Neural cell (in vitro differentiated cells): ENCODE results near the gene GRM1. TPM values are rescaled to one million over a fixed set of nuclear protein-coding genes. Genes with fewer than 3 reads are reported as not detected.

Experiments
- H2AFZ ChIP-seq: fragments of 200-600, 300-800 bp; sonication (generic), shearing (Covaris generic); 2 replicates; pipeline ENCODE4 v1.6.0; 2014; ENCODE audit warnings: low read depth, mild to moderate bottlenecking, antibody characterized with exemption, low read length, moderate library complexity
- H3F3A ChIP-seq: fragments of 200-600 bp; shearing (Covaris generic); 2 replicates; pipeline ENCODE4 v1.6.1; 2016; ENCODE audit warnings: mild to moderate bottlenecking, moderate library complexity, mixed read lengths, antibody characterized with exemption, low read length; ENCODE audit not compliant: insufficient read depth, poor library complexity, severe bottlenecking
- H3K27ac ChIP-seq: fragments of 200-600, 300-800 bp; sonication (generic), shearing (Covaris generic); 2 replicates; pipeline ENCODE4 v1.5.1; 2014; ENCODE audit warnings: mild to moderate bottlenecking, low read length, moderate library complexity
- H3K27me3 ChIP-seq: fragments of 300-800, 200-600 bp; sonication (generic), shearing (Covaris generic); 2 replicates; pipeline ENCODE4 v1.6.0; 2014; ENCODE audit warnings: mild to moderate bottlenecking, low read depth, low read length, moderate library complexity; ENCODE audit not compliant: insufficient read depth
- H3K36me3 ChIP-seq: fragments of 300-800, 200-600 bp; sonication (generic), shearing (Covaris generic); 2 replicates; pipeline ENCODE4 v1.5.1; 2014; ENCODE audit warnings: mild to moderate bottlenecking, antibody characterized with exemption, low read length, moderate library complexity; ENCODE audit not compliant: insufficient read depth
- H3K4me2 ChIP-seq: fragments of 300-800, 200-600 bp; sonication (generic), shearing (Covaris generic); 2 replicates; pipeline ENCODE4 v1.6.0; 2014; ENCODE audit warnings: mild to moderate bottlenecking, low read length
- H3K4me3 ChIP-seq: fragments of 300-800, 200-600 bp; sonication (generic), shearing (Covaris generic); 2 replicates; pipeline ENCODE4 v1.5.1; 2014; ENCODE audit warnings: mild to moderate bottlenecking, low read length, moderate library complexity
- H3K79me2 ChIP-seq: fragments of 200-600 bp; shearing (Covaris generic); replicated peaks from 2 replicates; pipeline ENCODE4 v1.6.0; 2014; ENCODE audit warnings: mild to moderate bottlenecking, low read length, moderate library complexity; ENCODE audit not compliant: insufficient read depth
- H3K9ac ChIP-seq: fragments of 300-800, 200-600 bp; sonication (generic), shearing (Covaris generic); 2 replicates; pipeline ENCODE4 v1.6.1; 2016; ENCODE audit warnings: mild to moderate bottlenecking, low read length, mixed read lengths
- H3K9me2 ChIP-seq: fragments of 200-600 bp; shearing (Covaris generic); 2 replicates; pipeline ENCODE4 v1.6.1; 2016; ENCODE audit warnings: mild to moderate bottlenecking, low read length, mixed read lengths; ENCODE audit not compliant: insufficient read depth
- H3K9me3 ChIP-seq: fragments of 200-600, 300-800 bp; sonication (generic), shearing (Covaris generic); 2 replicates; pipeline ENCODE4 v1.6.1; 2016; ENCODE audit warnings: mild to moderate bottlenecking, mixed run types, low read length, moderate library complexity, mixed read lengths
- H4K20me1 ChIP-seq: fragments of 200-600 bp; shearing (Covaris generic); 2 replicates; pipeline ENCODE4 v1.6.1; 2016; ENCODE audit warnings: mild to moderate bottlenecking, mixed run types; ENCODE audit not compliant: insufficient read depth
- CTCF ChIP-seq: fragments of 450-650 bp; IDR thresholded peaks from 2 replicates; pipeline ENCODE4 v1.5.1; 2014; ENCODE audit warnings: antibody characterized with exemption, mild to moderate bottlenecking, moderate library complexity; ENCODE audit not compliant: poor library complexity, severe bottlenecking
- EP300 ChIP-seq: fragments of 450-650 bp; conservative IDR thresholded peaks from 2 replicates; pipeline ENCODE4 v1.6.1; 2014; ENCODE audit warnings: antibody characterized with exemption, mild to moderate bottlenecking, moderate library complexity; ENCODE audit not compliant: poor library complexity, severe bottlenecking
- EZH2 ChIP-seq: fragments of 200-600, 300-800 bp; shearing (Covaris generic), sonication (generic); IDR thresholded peaks from 2 replicates; pipeline ENCODE4 v1.6.1; 2014; ENCODE audit warnings: antibody characterized with exemption, low read length, borderline replicate concordance, mild to moderate bottlenecking; ENCODE audit not compliant: insufficient read depth, poor library complexity, severe bottlenecking
- MXI1 ChIP-seq: fragments of 450-650 bp; conservative IDR thresholded peaks from 2 replicates; pipeline ENCODE4 v1.6.1; 2014; ENCODE audit warnings: antibody characterized with exemption, mild to moderate bottlenecking; ENCODE audit not compliant: poor library complexity, severe bottlenecking
- RAD21 ChIP-seq: fragments of 450-650 bp; conservative IDR thresholded peaks from 2 replicates; pipeline ENCODE4 v1.6.1; 2014; ENCODE audit warnings: antibody characterized with exemption, mild to moderate bottlenecking, moderate library complexity
- SMC3 ChIP-seq: fragments of 450-650 bp; conservative IDR thresholded peaks from 2 replicates; pipeline ENCODE4 v1.6.1; 2014; ENCODE audit warnings: antibody characterized with exemption, mild to moderate bottlenecking, moderate library complexity; ENCODE audit not compliant: poor library complexity
- TAF1 ChIP-seq: IDR thresholded peaks from 2 replicates; pipeline ENCODE4 v1.6.1; 2012; ENCODE audit warnings: low read depth
- polyA plus RNA-seq: library from polyadenylated mRNA; depleted of rRNA; stranded (reverse); fragments of >200 nt; gene quantifications from 2 replicates; pipeline ENCODE4 v1.2.3, GENCODE V29; 2014
- TF ChIP-seq, protein P1 (sequence below): IDR thresholded peaks from 2 replicates; pipeline ENCODE4 v1.6.1; 2012; ENCODE audit warnings: borderline replicate concordance

Gene GRM1
- polyA plus RNA-seq, 1 donor from 2014 or later = 2.9 TPM

DNA sequence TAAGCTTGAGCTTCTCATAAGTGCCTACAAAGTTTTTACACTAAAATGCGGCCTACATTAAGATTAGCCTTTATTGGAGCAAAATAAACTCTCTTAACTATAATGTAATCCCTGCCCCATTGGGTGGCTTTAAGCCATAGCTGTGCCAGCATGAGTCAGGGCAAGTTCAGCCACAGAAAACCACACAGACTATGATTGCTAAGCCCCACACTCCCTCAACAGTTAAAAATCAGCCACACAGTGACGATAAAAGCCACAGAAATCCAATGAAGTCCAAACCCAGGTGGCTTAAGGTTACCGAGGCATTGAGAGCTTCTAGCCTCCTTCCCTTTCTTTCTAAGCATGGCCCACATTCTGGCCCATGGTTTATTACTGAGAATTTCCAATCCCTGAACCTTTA lies 61.6 kb downstream of the GRM1 start:
- Histone ChIP-seq H2AFZ (no peak overlapping the region), H3K36me3 (no peaks in the 10 kb centered on the region), H3K27me3 (no peaks in the 10 kb centered on the region), H3F3A (no peaks in the 10 kb centered on the region), H3K9me3 (no peaks in the 10 kb centered on the region), H3K27ac (no peak overlapping the region), H3K4me2 (no peak overlapping the region), H3K79me2 (no peaks in the 10 kb centered on the region), H3K9ac (no peak overlapping the region), H3K9me2 (no peaks in the 10 kb centered on the region), H3K4me3 (no peak overlapping the region), H4K20me1 (no peaks in the 10 kb centered on the region)
- TF ChIP-seq SMC3 (no peak), TAF1 (no peak), RAD21 (no peak), MXI1 (no peak), EZH2 (no peak), CTCF (no peak), EP300 (no peak)
- TF ChIP-seq, protein P1, sequence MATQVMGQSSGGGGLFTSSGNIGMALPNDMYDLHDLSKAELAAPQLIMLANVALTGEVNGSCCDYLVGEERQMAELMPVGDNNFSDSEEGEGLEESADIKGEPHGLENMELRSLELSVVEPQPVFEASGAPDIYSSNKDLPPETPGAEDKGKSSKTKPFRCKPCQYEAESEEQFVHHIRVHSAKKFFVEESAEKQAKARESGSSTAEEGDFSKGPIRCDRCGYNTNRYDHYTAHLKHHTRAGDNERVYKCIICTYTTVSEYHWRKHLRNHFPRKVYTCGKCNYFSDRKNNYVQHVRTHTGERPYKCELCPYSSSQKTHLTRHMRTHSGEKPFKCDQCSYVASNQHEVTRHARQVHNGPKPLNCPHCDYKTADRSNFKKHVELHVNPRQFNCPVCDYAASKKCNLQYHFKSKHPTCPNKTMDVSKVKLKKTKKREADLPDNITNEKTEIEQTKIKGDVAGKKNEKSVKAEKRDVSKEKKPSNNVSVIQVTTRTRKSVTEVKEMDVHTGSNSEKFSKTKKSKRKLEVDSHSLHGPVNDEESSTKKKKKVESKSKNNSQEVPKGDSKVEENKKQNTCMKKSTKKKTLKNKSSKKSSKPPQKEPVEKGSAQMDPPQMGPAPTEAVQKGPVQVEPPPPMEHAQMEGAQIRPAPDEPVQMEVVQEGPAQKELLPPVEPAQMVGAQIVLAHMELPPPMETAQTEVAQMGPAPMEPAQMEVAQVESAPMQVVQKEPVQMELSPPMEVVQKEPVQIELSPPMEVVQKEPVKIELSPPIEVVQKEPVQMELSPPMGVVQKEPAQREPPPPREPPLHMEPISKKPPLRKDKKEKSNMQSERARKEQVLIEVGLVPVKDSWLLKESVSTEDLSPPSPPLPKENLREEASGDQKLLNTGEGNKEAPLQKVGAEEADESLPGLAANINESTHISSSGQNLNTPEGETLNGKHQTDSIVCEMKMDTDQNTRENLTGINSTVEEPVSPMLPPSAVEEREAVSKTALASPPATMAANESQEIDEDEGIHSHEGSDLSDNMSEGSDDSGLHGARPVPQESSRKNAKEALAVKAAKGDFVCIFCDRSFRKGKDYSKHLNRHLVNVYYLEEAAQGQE = no peak

- Histone ChIP-seq H3K79me2 (no peaks in the 10 kb centered on the region), H3K27me3 (no peaks in the 10 kb centered on the region), H2AFZ (no peak overlapping the region), H3K4me3 (no peak overlapping the region), H3K27ac (peak overlapping the region; percentile 32), H3K4me2 (no peak overlapping the region), H3K9me3 (no peaks in the 10 kb centered on the region), H4K20me1 (no peaks in the 10 kb centered on the region), H3K9me2 (no peaks in the 10 kb centered on the region), H3K36me3 (no peaks in the 10 kb centered on the region), H3K9ac (no peak overlapping the region), H3F3A (no peaks in the 10 kb centered on the region)
- TF ChIP-seq, protein P1 = peak; percentile 88
- TF ChIP-seq EP300 (peak; percentile 44), RAD21 (no peak), CTCF (no peak)
Observed at GRCh38 chr6:146092961-146093686, 64.3 kb downstream of the GRM1 start.
